Keratinocyte (primary cell): Measurements from ENCODE around the gene GAGE10. TPM values are rescaled to one million over a fixed set of nuclear protein-coding genes. Genes with fewer than 3 reads are reported as not detected.
"Not testable (repeated sequence)": the region's sequence is repeated elsewhere in the genome, so short reads cannot be mapped to it uniquely, and the experiment has no call there.

Source experiments
- DNase-seq: peaks from one replicate; pipeline ENCODE4 v3.0.0-alpha.2; 2011; ENCODE audit warnings: low read depth, missing footprints, low spot score
- FAIRE-seq: peaks from 2 replicates; lab custom pipeline; 2011; peaks lifted over from hg19 to GRCh38; lab: Jason Lieb, UNC
- H2AFZ ChIP-seq: 2 replicates; pipeline ENCODE4 v1.6.0; 2012; ENCODE audit warnings: low read length, control low read depth, inconsistent platforms; ENCODE audit not compliant: control insufficient read depth
- H3K27ac ChIP-seq: 2 replicates; pipeline ENCODE4 v1.5.1; 2011; ENCODE audit warnings: low read length; ENCODE audit not compliant: control insufficient read depth, insufficient read depth
- H3K27me3 ChIP-seq: 3 replicates; pipeline ENCODE4 v1.6.0; 2011; ENCODE audit warnings: low read length; ENCODE audit not compliant: control insufficient read depth, insufficient read depth; ENCODE audit errors: extremely low read depth
- H3K36me3 ChIP-seq, 2 experiments: 2 replicates in 1 of 2; 3 replicates in 1 of 2; pipeline ENCODE4 v1.5.1; 2011; ENCODE audit warnings: low read length in 2 of 2, mild to moderate bottlenecking in 1 of 2; ENCODE audit not compliant: control insufficient read depth in 2 of 2, insufficient read depth in 2 of 2; ENCODE audit errors: extremely low read depth in 1 of 2
- H3K4me1 ChIP-seq: 3 replicates; pipeline ENCODE4 v1.5.1; 2011; ENCODE audit warnings: low read length; ENCODE audit not compliant: control insufficient read depth, insufficient read depth; ENCODE audit errors: extremely low read depth
- H3K4me2 ChIP-seq: 3 replicates; pipeline ENCODE4 v1.6.0; 2011; ENCODE audit warnings: low read depth, low read length; ENCODE audit not compliant: control insufficient read depth, insufficient read depth; ENCODE audit errors: extremely low read depth
- H3K4me3 ChIP-seq, 3 experiments: fragments of 200-600 bp in 1 of 3; sonication (generic) in 1 of 3; 2 replicates in 2 of 3; 3 replicates in 1 of 3; pipeline ENCODE4 v1.5.1; 2011 to 2016; ENCODE audit warnings: low read length in 3 of 3, mild to moderate bottlenecking in 3 of 3, control low read depth in 2 of 3, inconsistent platforms in 1 of 3, low read depth in 1 of 3, mixed read lengths in 1 of 3, mixed run types in 1 of 3, moderate library complexity in 1 of 3; ENCODE audit not compliant: control insufficient read depth in 2 of 3, insufficient read depth in 2 of 3; ENCODE audit errors: extremely low read depth in 1 of 3
- H3K79me2 ChIP-seq: 2 replicates; pipeline ENCODE4 v1.6.0; 2012; ENCODE audit warnings: low read length; ENCODE audit not compliant: control insufficient read depth, insufficient read depth
- H3K9ac ChIP-seq: 3 replicates; pipeline ENCODE4 v1.6.0; 2011; ENCODE audit warnings: low read length; ENCODE audit not compliant: control insufficient read depth, insufficient read depth; ENCODE audit errors: extremely low read depth
- H3K9me1 ChIP-seq: 3 replicates; pipeline ENCODE4 v1.6.0; 2011; ENCODE audit warnings: low read length; ENCODE audit not compliant: control insufficient read depth, insufficient read depth; ENCODE audit errors: extremely low read depth
- H3K9me3 ChIP-seq: 2 replicates; pipeline ENCODE4 v1.5.1; 2012; ENCODE audit warnings: low read depth, low read length; ENCODE audit not compliant: control insufficient read depth
- H4K20me1 ChIP-seq: 3 replicates; pipeline ENCODE4 v1.6.0; 2011; ENCODE audit warnings: low read length; ENCODE audit not compliant: control insufficient read depth, insufficient read depth; ENCODE audit errors: extremely low read depth
- CTCF ChIP-seq, 3 experiments: IDR thresholded peaks in 1 of 3; conservative IDR thresholded peaks in 1 of 3; optimal IDR thresholded peaks in 1 of 3; 2 replicates in 2 of 3; 3 replicates in 1 of 3; pipeline versions ENCODE3 to v1.5.1; 2011; ENCODE audit warnings: low read length in 3 of 3, mild to moderate bottlenecking in 3 of 3, moderate library complexity in 2 of 3, control low read depth in 1 of 3, inconsistent platforms in 1 of 3; ENCODE audit not compliant: insufficient read depth in 2 of 3; ENCODE audit errors: extremely low read depth in 1 of 3
- EZH2 ChIP-seq: IDR thresholded peaks from one replicate; pipeline ENCODE4 v1.6.1; 2012; ENCODE audit warnings: inconsistent platforms, mild to moderate bottlenecking, low read length, moderate library complexity
- dilution Hi-C: fragments of 300-500 bp; cut with MboI; formaldehyde crosslinking; loops from one replicate; pipeline ENCODE4 v1.7.0; 2020; ENCODE audit warnings: low sequenced_read_pairs; ENCODE audit not compliant: extremely low pct_ligation_motif_present
- polyA plus RNA-seq, 5 experiments: library from polyadenylated mRNA; depleted of rRNA in 3 of 5; stranded (reverse) in 3 of 5; stranded (forward) in 1 of 5; unstranded in 1 of 5; fragments of >200 nt; gene quantifications; 1 replicate in 1 of 5; 2 replicates in 3 of 5; 3 replicates in 1 of 5; pipeline versions ENCODE4 v1.2.1 to v1.2.3, GENCODE V29; 2011 to 2012; ENCODE audit warnings: missing spikeins in 2 of 5, low read depth in 1 of 5, low replicate concordance in 1 of 5

Gene GAGE10
- polyA plus RNA-seq, 1 donor (not counting 4 experiments of a cell fraction or from before 2014, with no cell fraction given): not detected

GRCh38 chrX:49312176-49312575 is 8.7 kb downstream of the GAGE10 start:
- no peak for TF ChIP-seq CTCF (optimal IDR thresholded peaks at IDR 0.05 in 1 of 3, IDR thresholded peaks at IDR 0.05 in 1 of 3, conservative IDR thresholded peaks at IDR 0.05 in 1 of 3; ENCODE audit: extremely low read depth in 1 of 3, insufficient read depth in 2 of 3, low read length in 3 of 3)
- TF ChIP-seq EZH2: no peak
- Histone ChIP-seq H3K27ac (no peak overlapping the region), H4K20me1 (no peaks in the 10 kb centered on the region), H3K9me3 (no peaks in the 10 kb centered on the region), H2AFZ (no peak overlapping the region), H3K9ac (no peak overlapping the region), H3K4me3 (no peak overlapping the region), H3K79me2 (no peaks in the 10 kb centered on the region), H3K4me2 (no peak overlapping the region), H3K9me1 (no peaks in the 10 kb centered on the region), H3K4me1 (peaks cover 11% of the 10 kb centered on the region), H3K36me3 (no peaks in the 10 kb centered on the region), H3K27me3 (no peaks in the 10 kb centered on the region)
- FAIRE-seq: no peak
- dilution Hi-C loops: no loop called here
- DNase-seq: no peak

- TF ChIP-seq EZH2: no peak
- no peak for TF ChIP-seq CTCF (optimal IDR thresholded peaks at IDR 0.05 in 1 of 3, IDR thresholded peaks at IDR 0.05 in 1 of 3, conservative IDR thresholded peaks at IDR 0.05 in 1 of 3; ENCODE audit: extremely low read depth in 1 of 3, insufficient read depth in 2 of 3, low read length in 3 of 3)
- Histone ChIP-seq H3K4me3 (no peak overlapping the region), H3K27me3 (no peaks in the 10 kb centered on the region), H3K4me2 (no peak overlapping the region), H3K9me3 (no peaks in the 10 kb centered on the region), H4K20me1 (no peaks in the 10 kb centered on the region), H3K79me2 (no peaks in the 10 kb centered on the region), H2AFZ (no peak overlapping the region), H3K9me1 (no peaks in the 10 kb centered on the region), H3K9ac (no peak overlapping the region), H3K4me1 (no peaks in the 10 kb centered on the region), H3K36me3 (no peaks in the 10 kb centered on the region), H3K27ac (no peak overlapping the region)
- dilution Hi-C loops: no loop called here
- no peak for DNase-seq
- FAIRE-seq: no peak
Measured at GRCh38 chrX:49316085-49316484, 12.6 kb downstream of the GAGE10 start.

- H4K20me1 ChIP-seq, H3K9me1 ChIP-seq, H3K4me1 ChIP-seq, H3K4me2 ChIP-seq, H3K4me3 ChIP-seq, H2AFZ ChIP-seq, H3K27me3 ChIP-seq, DNase-seq, dilution Hi-C loops, FAIRE-seq, H3K36me3 ChIP-seq, H3K27ac ChIP-seq, H3K79me2 ChIP-seq, H3K9ac ChIP-seq, H3K9me3 ChIP-seq: not testable (repeated sequence)
Measured at GRCh38 chrX:49321737-49322136, 18.3 kb downstream of the GAGE10 start, which contains the start of gene GAGE12J. GAGE12J (plus strand) TSS chrX:49322037; CDS start chrX:49323194, 1,157 bp downstream.

GRCh38 chrX:49322266-49322665 is 18.8 kb downstream of the GAGE10 start:
- H3K9me3 ChIP-seq, H3K9ac ChIP-seq, H3K4me3 ChIP-seq, H3K36me3 ChIP-seq, H3K4me1 ChIP-seq, DNase-seq, FAIRE-seq, H3K9me1 ChIP-seq, dilution Hi-C loops, H4K20me1 ChIP-seq, H3K27me3 ChIP-seq, H3K79me2 ChIP-seq, H2AFZ ChIP-seq, H3K27ac ChIP-seq, H3K4me2 ChIP-seq: not testable (repeated sequence)
